ENCODE measurements around the gene OPN3. TPM values are rescaled to one million over a fixed set of nuclear protein-coding genes. Genes with fewer than 3 reads are reported as not detected.
A peak's percentile ranks its signal among the peaks of the same experiment; 100 is the strongest.
"Not testable (repeated sequence)": the region's sequence is repeated elsewhere in the genome, so short reads cannot be mapped to it uniquely, and the experiment has no call there.

The OPN3 gene
- polyA plus RNA-seq (ENCODE audit: insufficient read length in 4 of 4), result 10 to 100 TPM; 42.1 to 60.8 (median 52.9) TPM

GRCh38 chr1:241640149-241640866 lies at the start of gene OPN3, which contains the start of gene CHML:
TSS of gene OPN3 (minus strand) at chr1:241640369. CDS start at chr1:241640254, 115 bp downstream.
TSS of gene CHML (minus strand) at chr1:241640369. CDS start at chr1:241635766, 4,603 bp downstream.
- DNase-seq (ENCODE audit: low read depth in 4 of 4, low spot score in 3 of 4), result peak; percentile 82 to 85 (median 84)

DNA sequence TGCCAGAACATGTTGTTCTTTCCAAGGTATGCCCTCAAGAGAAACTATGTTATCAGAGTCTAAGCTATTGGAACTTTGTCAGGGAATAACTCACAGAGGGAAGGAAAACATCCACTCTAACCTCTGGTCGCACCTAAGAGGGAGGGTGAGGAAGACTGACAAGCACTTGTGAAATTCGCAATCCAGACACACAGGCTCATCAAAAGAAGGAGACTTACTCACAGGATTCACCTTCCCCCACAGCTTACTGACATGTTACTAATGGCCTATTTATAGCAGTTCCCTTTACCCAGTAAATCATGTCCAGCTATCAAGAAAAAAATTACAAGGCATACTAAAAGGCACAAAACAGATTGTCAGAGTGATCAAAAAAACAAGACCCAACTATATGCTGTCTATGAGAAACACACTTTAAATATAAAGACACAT lies 48.8 kb upstream of the OPN3 start:
- DNase-seq (ENCODE audit: low read depth in 4 of 4, low spot score in 3 of 4), result no peak

DNA sequence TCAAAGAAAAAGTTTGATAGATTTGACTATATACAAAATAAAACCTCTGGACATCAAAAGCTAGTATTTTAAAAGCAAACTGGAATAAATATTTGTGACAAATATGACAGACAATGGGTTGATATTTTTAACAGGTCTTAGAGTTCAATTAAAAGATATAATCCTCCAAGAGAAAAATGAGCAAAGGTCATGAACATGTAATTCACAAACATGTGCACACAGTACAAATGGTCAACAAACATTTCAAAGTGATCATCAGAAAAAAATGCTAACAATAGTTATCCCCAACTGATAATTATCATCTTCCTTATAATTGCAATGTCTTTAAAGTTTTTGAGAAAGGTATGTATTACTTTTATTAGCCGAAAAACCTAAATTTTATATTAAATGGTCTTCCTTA lies 43.9 kb upstream of the OPN3 start:
- DNase-seq (ENCODE audit: low read depth in 4 of 4, low spot score in 3 of 4), result no peak

- DNase-seq (ENCODE audit: low read depth in 4 of 4, low spot score in 3 of 4), result no peak
Measured at GRCh38 chr1:241682921-241683320, 42.8 kb upstream of the OPN3 start.

- not testable (repeated sequence) for DNase-seq (ENCODE audit: low read depth in 4 of 4, low spot score in 3 of 4)
Measured at GRCh38 chr1:241681861-241682448, 41.8 kb upstream of the OPN3 start.

- no peak for DNase-seq (ENCODE audit: low read depth in 4 of 4, low spot score in 3 of 4)
Measured at GRCh38 chr1:241679961-241680360, 39.8 kb upstream of the OPN3 start.

DNA sequence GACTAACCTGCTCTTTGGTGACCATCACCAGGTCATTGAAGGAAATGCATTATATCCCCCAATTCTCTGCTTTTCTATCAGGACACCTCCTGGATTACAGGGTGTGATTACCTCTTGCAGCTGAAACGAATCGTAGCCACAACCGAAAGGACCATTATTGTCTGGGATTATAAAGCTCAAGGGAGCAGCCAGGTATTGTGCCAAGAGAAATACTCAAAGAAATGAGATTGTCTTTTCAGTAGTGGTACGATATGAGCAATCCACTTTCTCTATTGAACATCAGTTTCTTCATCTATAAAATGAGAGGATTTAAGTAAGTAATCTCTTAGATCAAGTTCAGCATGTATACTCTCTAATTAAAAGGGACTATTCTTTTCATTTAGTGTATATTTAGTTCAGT lies 39.2 kb upstream of the OPN3 start:
- no peak for DNase-seq (ENCODE audit: low read depth in 4 of 4, low spot score in 3 of 4)

GRCh38 chr1:241678536-241678935 lies 38.4 kb upstream of the OPN3 start:
- no peak for DNase-seq (ENCODE audit: low read depth in 4 of 4, low spot score in 3 of 4)

GRCh38 chr1:241677201-241677600 lies 37.0 kb upstream of the OPN3 start:
- no peak for DNase-seq (ENCODE audit: low read depth in 4 of 4, low spot score in 3 of 4)

- DNase-seq (ENCODE audit: low read depth in 4 of 4, low spot score in 3 of 4), result no peak
Measured at GRCh38 chr1:241675983-241676382, 35.8 kb upstream of the OPN3 start.

DNA sequence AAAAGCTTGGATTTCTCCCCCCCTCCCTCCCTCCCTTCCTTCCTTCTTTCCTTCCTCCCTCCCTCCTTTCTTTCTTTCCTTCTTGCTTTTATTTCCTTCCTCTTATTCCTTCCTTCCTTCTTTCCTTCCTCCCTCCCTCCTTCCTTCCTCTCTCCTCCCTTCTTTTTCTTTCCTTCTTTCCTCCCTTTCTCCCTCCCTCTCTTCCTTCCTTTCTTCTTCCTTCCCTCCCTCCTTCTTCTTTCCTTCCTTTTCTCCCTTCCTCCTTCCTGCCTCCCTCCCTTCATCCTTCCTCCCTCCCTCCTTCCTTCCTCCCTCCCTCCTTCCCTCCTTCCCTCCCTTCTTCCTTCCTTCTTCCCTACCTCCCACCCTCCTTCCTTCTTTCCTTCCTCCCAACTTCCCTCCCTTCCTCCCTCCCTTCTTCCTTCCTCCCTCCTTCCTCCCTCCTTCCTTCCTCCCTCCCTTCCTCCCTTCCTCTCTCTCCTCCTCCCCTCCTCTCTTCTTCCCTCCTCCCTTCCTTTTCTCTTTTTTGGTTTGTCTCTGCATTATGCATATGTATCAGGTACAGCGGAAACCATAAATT lies 34.7 kb upstream of the OPN3 start:
- no peak for DNase-seq (ENCODE audit: low read depth in 4 of 4, low spot score in 3 of 4)

- DNase-seq (ENCODE audit: low read depth in 4 of 4, low spot score in 3 of 4), result no peak
Measured at GRCh38 chr1:241672301-241672700, 32.1 kb upstream of the OPN3 start.

GRCh38 chr1:241666419-241666818 lies 26.2 kb upstream of the OPN3 start:
- DNase-seq (ENCODE audit: low read depth in 4 of 4, low spot score in 3 of 4), result no peak

- no peak for DNase-seq (ENCODE audit: low read depth in 4 of 4, low spot score in 3 of 4)
Measured at GRCh38 chr1:241660424-241660972, 20.3 kb upstream of the OPN3 start.

DNA sequence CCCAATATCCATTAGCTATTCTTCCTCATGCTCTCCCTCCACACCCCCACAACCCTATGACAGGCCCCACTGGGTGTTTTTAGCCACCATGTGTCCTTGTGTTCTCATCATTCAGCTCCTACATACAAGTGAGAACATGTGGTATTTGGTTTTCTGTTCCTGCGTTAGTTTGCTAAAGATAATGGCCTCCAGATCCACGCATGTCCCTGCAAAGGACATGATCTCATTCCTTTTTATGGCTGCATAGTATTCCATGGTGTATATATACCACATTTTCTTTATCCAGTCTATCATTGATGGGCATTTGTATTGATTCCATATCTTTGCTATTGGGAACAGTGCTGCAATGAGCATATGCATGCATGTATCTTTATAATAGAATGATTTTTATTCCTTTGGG lies 18.8 kb upstream of the OPN3 start:
- DNase-seq (ENCODE audit: low read depth in 4 of 4, low spot score in 3 of 4), result not testable (repeated sequence)

DNA sequence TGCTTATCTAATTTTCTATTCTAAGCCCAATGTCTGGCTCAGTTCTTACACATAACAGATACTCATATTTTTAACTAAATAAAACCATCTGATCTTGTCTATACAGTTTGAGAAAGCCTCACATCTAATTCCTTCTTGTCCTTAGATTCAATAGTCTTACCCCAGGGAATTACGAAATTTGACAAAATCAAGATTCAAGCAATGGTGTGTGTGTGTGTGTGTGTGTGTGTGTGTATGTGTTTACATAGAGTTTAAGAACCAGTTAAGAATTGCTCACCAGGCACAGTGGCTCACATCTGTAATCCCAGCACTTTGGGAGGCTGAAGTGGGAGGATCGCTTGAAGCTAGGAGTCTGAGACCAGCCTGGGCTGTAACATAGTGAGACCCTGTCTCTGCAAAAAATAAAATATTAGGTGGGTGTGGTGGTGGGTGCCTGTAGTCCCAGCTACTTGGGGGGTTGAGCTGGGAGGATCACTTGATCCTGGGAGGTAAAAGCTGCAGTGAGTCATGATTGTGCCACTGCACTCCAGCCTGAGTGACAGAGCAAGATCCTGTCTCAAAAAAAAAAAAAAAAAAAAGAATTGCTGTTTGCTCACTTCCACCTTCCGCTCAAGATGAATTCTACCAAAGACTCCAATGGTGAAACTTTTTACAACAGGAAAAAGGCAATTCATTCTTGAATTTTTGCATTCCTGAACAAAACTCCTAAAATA lies 18.1 kb upstream of the OPN3 start:
- no peak for DNase-seq (ENCODE audit: low read depth in 4 of 4, low spot score in 3 of 4)

DNA sequence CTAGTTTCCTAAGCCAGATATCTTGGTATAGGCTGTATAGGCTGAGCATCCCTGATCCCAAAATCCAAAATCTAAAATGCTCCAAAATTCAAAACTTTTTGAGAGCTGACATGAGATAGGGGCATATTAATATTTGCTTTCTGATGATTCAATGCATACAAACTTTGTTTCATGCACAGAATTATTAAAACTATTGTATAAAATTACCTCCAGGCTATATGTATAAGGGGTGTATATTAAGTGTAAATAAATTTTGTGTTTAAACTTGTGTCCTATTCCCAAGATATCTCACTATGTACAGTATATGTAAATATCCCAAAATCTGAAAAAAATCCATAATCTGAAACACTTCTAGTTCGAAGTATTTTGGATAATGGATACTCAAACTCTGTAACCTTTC lies 14.5 kb upstream of the OPN3 start:
- DNase-seq (ENCODE audit: low read depth in 4 of 4, low spot score in 3 of 4), result no peak

DNA sequence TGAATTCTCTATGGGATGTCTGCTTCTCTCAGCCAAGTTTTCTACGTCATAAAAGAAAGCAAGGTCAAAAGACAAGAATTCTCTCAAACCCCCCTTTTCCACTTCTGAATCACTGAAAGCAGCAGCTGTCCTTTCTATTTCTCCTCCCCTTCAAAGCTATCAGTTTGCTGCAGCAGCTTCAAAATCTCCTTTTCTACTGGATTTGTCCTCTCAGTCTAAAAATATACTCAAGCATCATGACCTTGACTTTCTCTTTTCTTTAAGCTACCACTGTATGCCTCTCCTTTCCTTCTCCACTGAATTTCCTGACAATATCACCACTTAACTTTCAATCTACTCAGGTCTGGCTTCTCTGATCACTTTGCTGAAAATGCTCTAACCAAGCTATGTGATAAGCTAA lies 13.8 kb upstream of the OPN3 start:
- DNase-seq (ENCODE audit: low read depth in 4 of 4, low spot score in 3 of 4), result no peak

GRCh38 chr1:241652012-241652411 lies 11.8 kb upstream of the OPN3 start, which contains the start of gene WDR64:
TSS of gene WDR64 (plus strand) at chr1:241652281. CDS start at chr1:241652485, 204 bp downstream.
- DNase-seq (ENCODE audit: low read depth in 4 of 4, low spot score in 3 of 4), result no peak

GRCh38 chr1:241648159-241648558 lies 8.0 kb upstream of the OPN3 start:
- no peak for DNase-seq (ENCODE audit: low read depth in 4 of 4, low spot score in 3 of 4)

GRCh38 chr1:241647658-241648057 lies 7.5 kb upstream of the OPN3 start:
- DNase-seq (ENCODE audit: low read depth in 4 of 4, low spot score in 3 of 4), result no peak

Data from right renal pelvis (tissue), 4 donors.